Measurements from ENCODE around the gene HDAC4. TPM values are rescaled to one million over a fixed set of nuclear protein-coding genes. Genes with fewer than 3 reads are reported as not detected.

HDAC4 gene
- polyA plus RNA-seq, 1 experiment = 4.4 TPM

DNA sequence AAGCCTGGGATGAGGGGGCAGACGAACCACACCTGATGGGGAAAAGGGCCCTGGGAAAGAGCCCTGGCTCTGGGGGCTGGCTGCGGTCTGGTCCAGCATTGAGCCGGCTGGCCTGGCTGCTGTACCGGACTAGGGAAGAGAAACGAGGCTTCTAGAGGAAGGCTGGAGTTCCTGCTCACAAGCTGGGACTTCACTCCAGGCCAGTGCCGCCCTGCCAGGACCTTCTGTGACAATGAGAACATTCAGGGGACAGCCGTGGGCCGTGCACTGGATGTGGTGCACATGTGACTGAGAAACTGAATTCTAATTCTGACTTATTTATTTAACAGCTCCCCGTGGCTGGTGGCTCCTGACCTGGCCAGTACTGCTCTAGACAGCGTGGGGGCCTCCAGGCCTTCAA, 269.3 kb downstream of the HDAC4 start:
- H3K36me3 ChIP-seq (ENCODE audit: control insufficient read depth, insufficient read depth, low read length) = peaks cover 16% of the 10 kb centered on the region
- CTCF ChIA-PET = no interaction called here

DNA sequence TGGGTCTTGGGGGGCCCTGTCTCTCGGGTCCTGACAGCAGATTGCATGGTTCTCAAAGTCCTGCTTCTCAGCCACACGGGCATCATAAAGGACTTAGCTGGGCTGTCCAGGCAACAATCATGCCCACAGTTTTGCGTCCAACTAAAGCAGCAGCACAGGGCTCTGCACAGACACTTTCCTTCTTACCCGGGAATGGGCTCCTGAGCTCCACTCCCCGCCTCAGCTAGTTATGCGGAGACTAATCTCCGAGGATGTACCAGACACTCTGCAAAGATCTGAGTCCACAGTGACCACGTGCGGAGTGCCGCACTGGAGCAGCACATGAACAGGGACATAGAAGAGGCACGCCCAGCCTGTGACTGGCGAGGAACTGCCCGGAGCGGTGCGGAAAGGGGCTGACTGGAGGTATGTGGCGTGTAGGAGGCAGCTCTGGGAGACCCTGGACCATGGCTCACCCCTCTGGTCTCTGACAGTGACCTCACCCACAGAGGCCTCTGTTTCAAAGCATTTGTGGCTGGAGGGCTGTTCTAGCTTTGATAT, 270.0 kb downstream of the HDAC4 start:
- CTCF ChIA-PET = no interaction called here
- H3K4me3 ChIP-seq (ENCODE audit: low read depth, low read length) = no peak overlapping the region
- POLR2A ChIA-PET = no interaction called here
- TF ChIP-seq, protein P1, sequence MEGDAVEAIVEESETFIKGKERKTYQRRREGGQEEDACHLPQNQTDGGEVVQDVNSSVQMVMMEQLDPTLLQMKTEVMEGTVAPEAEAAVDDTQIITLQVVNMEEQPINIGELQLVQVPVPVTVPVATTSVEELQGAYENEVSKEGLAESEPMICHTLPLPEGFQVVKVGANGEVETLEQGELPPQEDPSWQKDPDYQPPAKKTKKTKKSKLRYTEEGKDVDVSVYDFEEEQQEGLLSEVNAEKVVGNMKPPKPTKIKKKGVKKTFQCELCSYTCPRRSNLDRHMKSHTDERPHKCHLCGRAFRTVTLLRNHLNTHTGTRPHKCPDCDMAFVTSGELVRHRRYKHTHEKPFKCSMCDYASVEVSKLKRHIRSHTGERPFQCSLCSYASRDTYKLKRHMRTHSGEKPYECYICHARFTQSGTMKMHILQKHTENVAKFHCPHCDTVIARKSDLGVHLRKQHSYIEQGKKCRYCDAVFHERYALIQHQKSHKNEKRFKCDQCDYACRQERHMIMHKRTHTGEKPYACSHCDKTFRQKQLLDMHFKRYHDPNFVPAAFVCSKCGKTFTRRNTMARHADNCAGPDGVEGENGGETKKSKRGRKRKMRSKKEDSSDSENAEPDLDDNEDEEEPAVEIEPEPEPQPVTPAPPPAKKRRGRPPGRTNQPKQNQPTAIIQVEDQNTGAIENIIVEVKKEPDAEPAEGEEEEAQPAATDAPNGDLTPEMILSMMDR (IDR thresholded peaks at IDR 0.05; ENCODE audit: insufficient read depth, low read depth, low read length) = no peak
- no peak for DNase-seq (ENCODE audit: low read depth)
- peaks cover 18% of the 10 kb centered on the region for H3K36me3 ChIP-seq (ENCODE audit: control insufficient read depth, insufficient read depth, low read length)
- no peaks in the 10 kb centered on the region for H3K27me3 ChIP-seq (ENCODE audit: control insufficient read depth, insufficient read depth, low read length)

More for the DNA sequence above, 269.3 kb downstream of the HDAC4 start:
- DNase-seq (ENCODE audit: low read depth) = no peak
- Histone ChIP-seq H3K27me3 (ENCODE audit: control insufficient read depth, insufficient read depth, low read length) (no peaks in the 10 kb centered on the region), H3K4me3 (ENCODE audit: low read depth, low read length) (no peak overlapping the region)
- POLR2A ChIA-PET = no interaction called here
- TF ChIP-seq, protein P1 (IDR thresholded peaks at IDR 0.05; ENCODE audit: insufficient read depth, low read depth, low read length) = no peak

DNA sequence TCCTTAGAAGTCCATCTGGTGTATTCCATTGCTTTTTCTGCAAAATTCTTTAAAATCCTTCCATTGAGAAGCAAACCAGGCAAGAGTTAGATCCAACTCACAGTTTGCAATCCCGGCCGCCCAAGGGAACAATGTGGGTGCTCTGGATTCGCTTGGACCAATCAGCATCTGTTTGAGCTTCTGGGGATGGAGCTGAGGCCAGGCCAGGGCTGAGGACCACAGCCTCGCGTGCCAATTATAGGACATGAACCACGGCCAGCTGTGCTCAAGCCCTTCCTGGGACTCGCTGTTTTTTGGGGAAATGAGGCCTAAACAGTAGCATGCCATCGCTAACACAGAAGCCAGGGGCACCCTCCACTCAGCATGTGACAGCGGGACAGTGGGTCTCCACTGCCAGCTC, 270.8 kb downstream of the HDAC4 start:
- ChIA-PET POLR2A (no interaction called here), CTCF (no interaction called here)
- no peaks in the 10 kb centered on the region for H3K27me3 ChIP-seq (ENCODE audit: control insufficient read depth, insufficient read depth, low read length)
- TF ChIP-seq, protein P1 (IDR thresholded peaks at IDR 0.05; ENCODE audit: insufficient read depth, low read depth, low read length) = no peak
- peaks cover 24% of the 10 kb centered on the region for H3K36me3 ChIP-seq (ENCODE audit: control insufficient read depth, insufficient read depth, low read length)
- no peak for DNase-seq (ENCODE audit: low read depth)
- H3K4me3 ChIP-seq (ENCODE audit: low read depth, low read length) = no peak overlapping the region

DNA sequence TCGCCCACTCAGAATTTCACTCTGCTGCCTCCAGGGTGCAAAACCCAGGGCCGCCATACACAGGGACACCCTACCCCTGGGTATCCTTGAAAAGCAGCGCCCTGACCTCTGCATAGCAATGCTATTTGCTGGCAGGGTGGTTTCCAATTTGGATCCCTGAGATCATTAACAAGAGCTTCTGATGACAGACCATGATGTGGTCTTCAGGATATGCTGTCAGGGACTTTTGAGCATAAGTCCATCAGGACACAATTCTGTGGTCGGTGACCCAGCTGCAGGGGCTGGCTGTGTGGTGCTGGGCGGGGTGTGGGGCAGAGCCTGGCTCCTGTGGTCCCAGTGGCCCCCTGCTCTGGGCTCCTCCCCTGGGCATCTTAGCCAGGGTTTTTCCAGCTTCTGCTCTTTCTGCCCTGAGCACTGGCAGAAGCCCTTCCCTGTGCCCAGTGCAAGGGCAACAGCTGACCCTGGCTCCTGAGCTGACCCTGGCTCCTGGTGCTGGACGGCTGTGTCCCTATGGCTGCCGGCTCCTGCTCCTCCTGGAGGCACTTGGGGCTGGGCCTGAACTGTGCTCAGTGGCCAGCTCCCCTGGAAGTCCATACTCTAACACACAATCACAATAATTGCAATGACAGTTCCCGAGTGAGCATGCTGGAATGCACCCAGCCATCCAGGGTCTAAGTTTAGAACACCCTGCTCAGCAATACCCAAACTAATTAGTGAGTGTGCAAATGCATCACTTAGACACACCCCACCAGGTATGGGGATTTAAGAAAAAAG, 271.5 kb downstream of the HDAC4 start:
- CTCF ChIA-PET = interaction anchor here (0.8 to 1.0 kb wide), 2 partner anchors 8 to 15 kb away, joined by 3 read pairs; no protein-coding TSS in a partner anchor
- POLR2A ChIA-PET = no interaction called here

DNA sequence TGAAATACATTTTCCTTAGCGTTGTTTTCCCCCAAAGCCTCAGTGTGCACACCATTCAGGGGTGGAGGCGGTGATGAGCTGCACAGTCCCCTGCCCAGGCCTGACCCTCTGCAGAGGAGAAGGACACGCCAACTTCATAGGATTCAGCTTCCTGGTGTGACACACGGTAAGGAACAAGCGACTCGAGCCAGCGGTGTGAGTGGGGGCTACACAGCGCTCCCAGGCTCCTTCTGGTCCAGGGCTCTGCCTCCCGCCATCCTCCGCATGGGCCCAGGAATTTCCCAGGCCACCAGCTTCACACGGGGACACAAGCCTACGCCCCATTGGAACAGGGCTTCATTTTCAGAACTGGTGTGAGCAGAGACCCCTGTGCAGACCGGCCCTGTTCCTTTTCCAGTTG, 272.1 kb downstream of the HDAC4 start:
- POLR2A ChIA-PET = no interaction called here
- no peak for DNase-seq (ENCODE audit: low read depth)
- CTCF ChIA-PET = interaction anchor here (0.8 to 1.0 kb wide), 2 partner anchors 9 to 15 kb away, joined by 3 read pairs; no protein-coding TSS in a partner anchor

More for the DNA sequence above, 271.5 kb downstream of the HDAC4 start:
- Histone ChIP-seq H3K36me3 (ENCODE audit: control insufficient read depth, insufficient read depth, low read length) (peaks cover 23% of the 10 kb centered on the region), H3K27me3 (ENCODE audit: control insufficient read depth, insufficient read depth, low read length) (no peaks in the 10 kb centered on the region), H3K4me3 (ENCODE audit: low read depth, low read length) (no peak overlapping the region)
- no peak for DNase-seq (ENCODE audit: low read depth)
- TF ChIP-seq, protein P1 (IDR thresholded peaks at IDR 0.05; ENCODE audit: insufficient read depth, low read depth, low read length) = no peak

More for the DNA sequence above, 272.1 kb downstream of the HDAC4 start:
- TF ChIP-seq, protein P1 (IDR thresholded peaks at IDR 0.05; ENCODE audit: insufficient read depth, low read depth, low read length) = no peak
- Histone ChIP-seq H3K36me3 (ENCODE audit: control insufficient read depth, insufficient read depth, low read length) (peaks cover 18% of the 10 kb centered on the region), H3K4me3 (ENCODE audit: low read depth, low read length) (no peak overlapping the region), H3K27me3 (ENCODE audit: control insufficient read depth, insufficient read depth, low read length) (no peaks in the 10 kb centered on the region)
